Endothelial cell of umbilical vein (primary cell): Measurements from ENCODE around the gene C4orf54. TPM values are rescaled to one million over a fixed set of nuclear protein-coding genes. Genes with fewer than 3 reads are reported as not detected.

Source experiments
- BruUV-seq: library from RNA; stranded (reverse); fragments of 400-500 nt; replicated peaks from 2 replicates; lab custom pipeline; 2021; lab: Mats Ljungman, UMichigan
- CTCF ChIA-PET: fragments of 300-600, 350-600 bp; sonication (Branson Sonifier 250); formaldehyde crosslinking; loops from one replicate; lab custom pipeline; 2021; ENCODE audit warnings: antibody characterized with exemption, inconsistent platforms; lab: Charles Lee
- POLR2A ChIA-PET: fragments of 300-600, 350-600 bp; sonication (Branson Sonifier 250); formaldehyde crosslinking; loops from one replicate; lab custom pipeline; 2021; ENCODE audit warnings: antibody characterized with exemption, inconsistent platforms; lab: Charles Lee
- DNase-seq: peaks from one replicate; pipeline ENCODE4 v3.0.0-alpha.2; 2011; ENCODE audit warnings: low read depth, low spot score
- FAIRE-seq: peaks from 2 replicates; lab custom pipeline; 2011; peaks lifted over from hg19 to GRCh38; lab: Jason Lieb, UNC
- H2AFZ ChIP-seq: 2 replicates; pipeline ENCODE4 v1.6.0; 2012; ENCODE audit warnings: low read depth, low read length, control low read depth, inconsistent platforms
- H3K27ac ChIP-seq: 2 replicates; pipeline ENCODE4 v1.5.1; 2011; ENCODE audit warnings: low read depth, mild to moderate bottlenecking, control low read depth, low read length, moderate library complexity; ENCODE audit not compliant: insufficient read depth
- H3K27me3 ChIP-seq, 2 experiments: 2 replicates each; pipeline versions ENCODE4 v1.6.0 to v1.6.1; 2011; ENCODE audit warnings: low read length in 2 of 2, mixed read lengths in 1 of 2; ENCODE audit not compliant: control insufficient read depth in 2 of 2, insufficient read depth in 2 of 2
- H3K36me3 ChIP-seq, 2 experiments: 2 replicates in 1 of 2; 3 replicates in 1 of 2; pipeline ENCODE4 v1.5.1; 2011; ENCODE audit warnings: low read length in 2 of 2, mild to moderate bottlenecking in 1 of 2, moderate library complexity in 1 of 2; ENCODE audit not compliant: control insufficient read depth in 2 of 2, insufficient read depth in 2 of 2; ENCODE audit errors: extremely low read depth in 1 of 2
- H3K4me1 ChIP-seq: 3 replicates; pipeline ENCODE4 v1.5.1; 2011; ENCODE audit warnings: mild to moderate bottlenecking, low read length; ENCODE audit not compliant: control insufficient read depth, insufficient read depth; ENCODE audit errors: extremely low read depth
- H3K4me2 ChIP-seq: 2 replicates; pipeline ENCODE4 v1.6.1; 2011; ENCODE audit warnings: low read length, control low read depth, mixed read lengths; ENCODE audit not compliant: insufficient read depth
- H3K4me3 ChIP-seq, 3 experiments: fragments of 200-600 bp in 1 of 3; sonication (generic), shearing (Covaris generic) in 1 of 3; replicated peaks in 1 of 3; 2 replicates each; pipeline ENCODE4 v1.5.1; 2011 to 2016; ENCODE audit warnings: control low read depth in 3 of 3, low read length in 3 of 3, mild to moderate bottlenecking in 2 of 3, inconsistent platforms in 1 of 3, low read depth in 1 of 3, moderate library complexity in 1 of 3; ENCODE audit not compliant: insufficient read depth in 1 of 3
- H3K79me2 ChIP-seq: 2 replicates; pipeline ENCODE4 v1.6.0; 2012; ENCODE audit warnings: low read length, inconsistent platforms; ENCODE audit not compliant: control insufficient read depth, insufficient read depth
- H3K9ac ChIP-seq: replicated peaks from 2 replicates; pipeline ENCODE3; 2011; ENCODE audit warnings: low read length, control low read depth; ENCODE audit not compliant: insufficient read depth; ENCODE audit errors: extremely low read depth
- H3K9me1 ChIP-seq: replicated peaks from 3 replicates; pipeline ENCODE4 v1.6.0; 2011; ENCODE audit warnings: mild to moderate bottlenecking, low read length; ENCODE audit not compliant: control insufficient read depth, insufficient read depth; ENCODE audit errors: extremely low read depth
- H3K9me3 ChIP-seq: replicated peaks from 2 replicates; pipeline ENCODE4 v1.5.1; 2012; ENCODE audit warnings: low read length, inconsistent platforms; ENCODE audit not compliant: control insufficient read depth, insufficient read depth
- H4K20me1 ChIP-seq: replicated peaks from 2 replicates; pipeline ENCODE3; 2011; ENCODE audit warnings: mild to moderate bottlenecking, low read length; ENCODE audit not compliant: control insufficient read depth, insufficient read depth; ENCODE audit errors: extremely low read depth
- CTCF ChIP-seq, 2 donors: IDR thresholded peaks; 1 replicate in 1 of 2; 2 replicates in 1 of 2; pipeline ENCODE4 v1.5.1; 2011; ENCODE audit warnings: low read length in 2 of 2, mild to moderate bottlenecking in 2 of 2, moderate library complexity in 2 of 2, control low read depth in 1 of 2, inconsistent platforms in 1 of 2, low read depth in 1 of 2; ENCODE audit not compliant: insufficient read depth in 1 of 2; ENCODE audit errors: extremely low read depth in 1 of 2
- EZH2 ChIP-seq: IDR thresholded peaks from 2 replicates; pipeline ENCODE4 v1.6.1; 2012; ENCODE audit warnings: borderline replicate concordance, low read depth, mild to moderate bottlenecking, moderate library complexity, low read length, inconsistent platforms; ENCODE audit not compliant: severe bottlenecking
- FOS ChIP-seq: IDR thresholded peaks from 2 replicates; pipeline ENCODE4 v1.6.1; 2011; ENCODE audit warnings: mild to moderate bottlenecking, low read length, moderate library complexity, borderline replicate concordance; ENCODE audit not compliant: insufficient read depth
- GATA2 ChIP-seq: IDR thresholded peaks from 2 replicates; pipeline ENCODE4 v1.7.0; 2011; ENCODE audit warnings: low read depth, mild to moderate bottlenecking, moderate library complexity, mixed read lengths, low read length; ENCODE audit not compliant: insufficient read length, insufficient read depth
- JUN ChIP-seq: IDR thresholded peaks from 2 replicates; pipeline ENCODE4 v1.6.1; 2011; ENCODE audit warnings: borderline replicate concordance, low read depth; ENCODE audit not compliant: insufficient read length, insufficient read depth
- MYC ChIP-seq: IDR thresholded peaks from one replicate; pipeline ENCODE4 v1.6.1; 2011; ENCODE audit warnings: mild to moderate bottlenecking, low read depth, low read length
- POLR2A ChIP-seq: IDR thresholded peaks from 2 replicates; pipeline ENCODE4 v1.6.1; 2012; ENCODE audit warnings: low read depth, mild to moderate bottlenecking, control low read depth, low read length
- POLR2AphosphoS5 ChIP-seq: IDR thresholded peaks from 2 replicates; pipeline ENCODE4 v1.6.1; 2012; ENCODE audit warnings: low read depth, mild to moderate bottlenecking, control low read depth, low read length, moderate library complexity; ENCODE audit not compliant: insufficient read depth
- dilution Hi-C: fragments of 300-500 bp; cut with MboI; formaldehyde crosslinking; loops from one replicate; pipeline ENCODE4 v1.15.0; 2019; ENCODE audit warnings: low sequenced_read_pairs; ENCODE audit not compliant: extremely low pct_ligation_motif_present
- intact Hi-C: fragments of 100-400 bp; cut with micrococcal nuclease; formaldehyde crosslinking; loops from one replicate; pipeline ENCODE4 v1.10.0; 2022
- polyA plus RNA-seq, 4 experiments: library from polyadenylated mRNA; depleted of rRNA in 3 of 4; stranded (reverse) in 3 of 4; unstranded in 1 of 4; fragments of >200 nt; gene quantifications; 2 replicates each; pipeline versions ENCODE4 v1.2.1 to v1.2.3, GENCODE V29; 2011 to 2012; ENCODE audit warnings: missing spikeins in 1 of 4
- total RNA-seq: library from RNA; stranded (reverse); gene quantifications from 2 replicates; pipeline ENCODE4 v1.2.3, GENCODE V29; 2021
- TF ChIP-seq, protein P1 (sequence below): IDR thresholded peaks from 2 replicates; pipeline ENCODE4 v1.6.1; 2011; ENCODE audit not compliant: insufficient read depth, insufficient read length

The C4orf54 gene
- total and polyA plus RNA-seq, 2 donors (not counting 3 experiments of a cell fraction or from before 2014, with no cell fraction given), result not detected

GRCh38 chr4:99649778-99650177, 7.8 kb downstream of the C4orf54 start:
- intact Hi-C loops (no loop called here), dilution Hi-C loops (no loop called here)
- TF ChIP-seq CTCF (IDR thresholded peaks at IDR 0.05; ENCODE audit: extremely low read depth in 1 of 2, insufficient read depth in 1 of 2, low read depth in 1 of 2, low read length in 2 of 2) (no peak), FOS (no peak), GATA2 (no peak), JUN (no peak), POLR2A (no peak), MYC (no peak), EZH2 (no peak), POLR2AphosphoS5 (no peak)
- TF ChIP-seq, protein P1, sequence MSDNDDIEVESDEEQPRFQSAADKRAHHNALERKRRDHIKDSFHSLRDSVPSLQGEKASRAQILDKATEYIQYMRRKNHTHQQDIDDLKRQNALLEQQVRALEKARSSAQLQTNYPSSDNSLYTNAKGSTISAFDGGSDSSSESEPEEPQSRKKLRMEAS, result no peak
- POLR2A ChIA-PET, result no interaction called here
- Histone ChIP-seq H3K9me3 (no peaks in the 10 kb centered on the region), H3K9me1 (no peaks in the 10 kb centered on the region), H3K4me3 (no peak overlapping the region), H3K4me2 (no peak overlapping the region), H4K20me1 (no peaks in the 10 kb centered on the region), H3K9ac (no peak overlapping the region), H3K4me1 (no peaks in the 10 kb centered on the region), H3K27me3 (no peaks in the 10 kb centered on the region), H3K36me3 (no peaks in the 10 kb centered on the region), H3K27ac (no peak overlapping the region), H2AFZ (no peak overlapping the region), H3K79me2 (no peaks in the 10 kb centered on the region)
- CTCF ChIA-PET, result no interaction called here
- DNase-seq, result no peak
- BruUV-seq, result no TSS peak
- no peak for FAIRE-seq
